ENCODE measurements around the gene PDZD4. TPM values are rescaled to one million over a fixed set of nuclear protein-coding genes. Genes with fewer than 3 reads are reported as not detected.

The PDZD4 gene
- total RNA-seq, 2 experiments from 2014 or later: 1.4 to 2.6 TPM

GRCh38 chrX:153853180-153853901 lies 23.0 kb upstream of the PDZD4 start:
- DNase-seq: no peak
- CTCF ChIA-PET: no interaction called here
- Mint-ChIP-seq H3K4me1 (ENCODE audit: low read depth) (peaks cover 7% of the 10 kb centered on the region), H3K27me3 (no peaks in the 10 kb centered on the region), H3K36me3 (ENCODE audit: low read depth) (no peaks in the 10 kb centered on the region), H3K27ac (no peak overlapping the region), H3K4me3 (no peak overlapping the region), H3K9me3 (no peaks in the 10 kb centered on the region)
- no peak for ATAC-seq
- TF ChIP-seq, protein P1, sequence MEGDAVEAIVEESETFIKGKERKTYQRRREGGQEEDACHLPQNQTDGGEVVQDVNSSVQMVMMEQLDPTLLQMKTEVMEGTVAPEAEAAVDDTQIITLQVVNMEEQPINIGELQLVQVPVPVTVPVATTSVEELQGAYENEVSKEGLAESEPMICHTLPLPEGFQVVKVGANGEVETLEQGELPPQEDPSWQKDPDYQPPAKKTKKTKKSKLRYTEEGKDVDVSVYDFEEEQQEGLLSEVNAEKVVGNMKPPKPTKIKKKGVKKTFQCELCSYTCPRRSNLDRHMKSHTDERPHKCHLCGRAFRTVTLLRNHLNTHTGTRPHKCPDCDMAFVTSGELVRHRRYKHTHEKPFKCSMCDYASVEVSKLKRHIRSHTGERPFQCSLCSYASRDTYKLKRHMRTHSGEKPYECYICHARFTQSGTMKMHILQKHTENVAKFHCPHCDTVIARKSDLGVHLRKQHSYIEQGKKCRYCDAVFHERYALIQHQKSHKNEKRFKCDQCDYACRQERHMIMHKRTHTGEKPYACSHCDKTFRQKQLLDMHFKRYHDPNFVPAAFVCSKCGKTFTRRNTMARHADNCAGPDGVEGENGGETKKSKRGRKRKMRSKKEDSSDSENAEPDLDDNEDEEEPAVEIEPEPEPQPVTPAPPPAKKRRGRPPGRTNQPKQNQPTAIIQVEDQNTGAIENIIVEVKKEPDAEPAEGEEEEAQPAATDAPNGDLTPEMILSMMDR (IDR thresholded peaks at IDR 0.05): no peak
- POLR2A ChIA-PET: interaction anchor here (1.1 kb wide), 1 partner anchor 13 kb away, joined by 3 read pairs; no protein-coding TSS in a partner anchor
- intact Hi-C loops (cut with micrococcal nuclease): no loop called here

GRCh38 chrX:153851981-153852380 lies 21.6 kb upstream of the PDZD4 start:
- no peaks in the 10 kb centered on the region for H3K36me3 Mint-ChIP-seq (ENCODE audit: low read depth)
- CTCF ChIA-PET: no interaction called here
- intact Hi-C loops (cut with micrococcal nuclease): no loop called here
- POLR2A ChIA-PET: no interaction called here
- ATAC-seq: no peak
- TF ChIP-seq, protein P1 (IDR thresholded peaks at IDR 0.05): no peak
- H3K4me3 Mint-ChIP-seq: no peak overlapping the region
- H3K27me3 Mint-ChIP-seq: no peaks in the 10 kb centered on the region
- peaks cover under 1% of the 10 kb centered on the region for H3K4me1 Mint-ChIP-seq (ENCODE audit: low read depth)
- H3K27ac Mint-ChIP-seq: no peak overlapping the region
- DNase-seq: no peak
- H3K9me3 Mint-ChIP-seq: no peaks in the 10 kb centered on the region

DNA sequence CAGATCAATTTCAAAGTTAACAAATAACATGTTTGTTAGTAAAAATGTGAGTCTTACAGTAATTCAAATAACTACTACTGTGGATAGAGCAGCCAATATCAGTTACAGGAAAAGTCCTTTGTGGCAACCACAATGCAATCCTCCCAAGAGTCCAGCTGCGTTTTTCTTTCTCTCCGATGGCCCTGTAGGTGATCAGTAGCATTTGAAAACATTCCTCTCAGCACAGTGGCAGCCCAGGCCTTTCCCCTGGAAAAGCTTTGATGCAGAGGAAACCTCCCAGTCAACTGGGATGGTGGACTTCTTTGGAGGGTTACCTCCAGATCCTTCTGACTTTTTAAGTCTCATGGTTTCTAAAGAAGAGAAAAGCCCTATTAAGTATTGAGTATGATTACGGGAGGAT lies 18.0 kb upstream of the PDZD4 start:
- CTCF ChIA-PET: no interaction called here
- H3K27ac Mint-ChIP-seq: no peak overlapping the region

GRCh38 chrX:153845842-153846241 lies 15.5 kb upstream of the PDZD4 start:
- DNase-seq (no peak), ATAC-seq (no peak)
- ChIA-PET POLR2A (no interaction called here), CTCF (interaction anchor here (1.3 kb wide), 1 partner anchor 30 kb away, joined by 4 read pairs; no protein-coding TSS in a partner anchor)
- Mint-ChIP-seq H3K36me3 (ENCODE audit: low read depth) (no peaks in the 10 kb centered on the region), H3K4me3 (no peak overlapping the region), H3K4me1 (ENCODE audit: low read depth) (no peaks in the 10 kb centered on the region), H3K27ac (no peak overlapping the region), H3K27me3 (peaks cover 4% of the 10 kb centered on the region), H3K9me3 (no peaks in the 10 kb centered on the region)
- intact Hi-C loops (cut with micrococcal nuclease): no loop called here
- TF ChIP-seq, protein P1 (IDR thresholded peaks at IDR 0.05): no peak

More for the DNA sequence above, 18.0 kb upstream of the PDZD4 start:
- ATAC-seq (no peak), DNase-seq (no peak)
- H3K4me3 Mint-ChIP-seq: no peak overlapping the region
- H3K27me3 Mint-ChIP-seq: peaks cover 2% of the 10 kb centered on the region
- no peaks in the 10 kb centered on the region for H3K4me1 Mint-ChIP-seq (ENCODE audit: low read depth)
- TF ChIP-seq, protein P1 (IDR thresholded peaks at IDR 0.05): no peak
- intact Hi-C loops (cut with micrococcal nuclease): no loop called here
- H3K36me3 Mint-ChIP-seq (ENCODE audit: low read depth): no peaks in the 10 kb centered on the region
- H3K9me3 Mint-ChIP-seq: no peaks in the 10 kb centered on the region
- POLR2A ChIA-PET: no interaction called here

- CTCF ChIA-PET: interaction anchor here (1.3 kb wide), 1 partner anchor 30 kb away, joined by 4 read pairs; no protein-coding TSS in a partner anchor
- no peak for DNase-seq
- POLR2A ChIA-PET: no interaction called here
- ATAC-seq: no peak
- no peaks in the 10 kb centered on the region for H3K36me3 Mint-ChIP-seq (ENCODE audit: low read depth)
- peaks cover 4% of the 10 kb centered on the region for H3K27me3 Mint-ChIP-seq
- intact Hi-C loops (cut with micrococcal nuclease): no loop called here
- no peaks in the 10 kb centered on the region for H3K9me3 Mint-ChIP-seq
- no peak overlapping the region for H3K27ac Mint-ChIP-seq
- H3K4me1 Mint-ChIP-seq (ENCODE audit: low read depth): no peaks in the 10 kb centered on the region
- TF ChIP-seq, protein P1 (IDR thresholded peaks at IDR 0.05): no peak
- no peak overlapping the region for H3K4me3 Mint-ChIP-seq
Measured at GRCh38 chrX:153845195-153845594, 14.9 kb upstream of the PDZD4 start.

All from activated CD8-positive, alpha-beta T cell treated with anti-CD3 and anti-CD28 coated beads for 36 hours (primary cell).